WTC11 (cell line): Measurements from ENCODE around the gene SLC38A8. TPM values are rescaled to one million over a fixed set of nuclear protein-coding genes. Genes with fewer than 3 reads are reported as not detected.

Source experiments
- ATAC-seq: fragments of 200-7000 bp; cut with Tn5 transposase; 2 replicates; pipeline ENCODE4 v1.10.0; 2021; ENCODE audit warnings: mild to moderate bottlenecking, moderate library complexity
- CTCF ChIA-PET: fragments of 300-600 bp; sonication (Branson Sonifier 250); formaldehyde crosslinking; loops from one replicate; lab custom pipeline; 2021; ENCODE audit warnings: antibody characterized with exemption; lab: Charles Lee
- POLR2A ChIA-PET: fragments of 350-600 bp; sonication (Branson Sonifier 250); formaldehyde crosslinking; loops from one replicate; lab custom pipeline; 2021; ENCODE audit warnings: antibody characterized with exemption; lab: Charles Lee
- DNase-seq: peaks from one replicate; pipeline ENCODE4 v3.0.0; 2021; ENCODE audit warnings: low spot score
- H3K27ac Mint-ChIP-seq: 2 replicates; pipeline ENCODE4 v1.8.0; 2021; ENCODE audit warnings: mixed read lengths
- H3K27me3 Mint-ChIP-seq: 2 replicates; pipeline ENCODE4 v1.8.0; 2021; ENCODE audit warnings: low read depth, mild to moderate bottlenecking, moderate library complexity, mixed read lengths
- H3K36me3 Mint-ChIP-seq: 2 replicates; pipeline ENCODE4 v1.8.0; 2021; ENCODE audit warnings: mixed read lengths
- H3K4me1 Mint-ChIP-seq: 2 replicates; pipeline ENCODE4 v1.8.0; 2022; ENCODE audit warnings: mixed read lengths
- H3K4me3 Mint-ChIP-seq: 2 replicates; pipeline ENCODE4 v1.8.0; 2021; ENCODE audit warnings: mild to moderate bottlenecking, moderate library complexity, mixed read lengths
- H3K9me3 Mint-ChIP-seq: 2 replicates; pipeline ENCODE4 v1.8.0; 2021; ENCODE audit warnings: mixed read lengths
- ATF2 ChIP-seq: sonication (generic); formaldehyde crosslinking; IDR thresholded peaks from 2 replicates; pipeline ENCODE4 v1.8.1; 2022; ENCODE audit warnings: low read depth, missing genetic modification reagents, borderline replicate concordance
- EMX1 ChIP-seq: fragments of 250-450 bp; sonication (Bioruptor Pico); IDR thresholded peaks from 2 replicates; pipeline ENCODE4 v1.8.0; 2021; ENCODE audit warnings: mild to moderate bottlenecking
- FOXJ3 ChIP-seq: sonication (generic); formaldehyde crosslinking; IDR thresholded peaks from 2 replicates; pipeline ENCODE4 v1.9.0; 2021; ENCODE audit warnings: missing genetic modification reagents, mild to moderate bottlenecking, borderline replicate concordance
- FOXP4 ChIP-seq: sonication (generic); formaldehyde crosslinking; IDR thresholded peaks from 2 replicates; pipeline ENCODE4 v1.8.0; 2022; ENCODE audit warnings: mild to moderate bottlenecking, missing genetic modification reagents
- GABPB1 ChIP-seq: sonication (generic); formaldehyde crosslinking; IDR thresholded peaks from 2 replicates; pipeline ENCODE4 v1.8.1; 2023; ENCODE audit warnings: mild to moderate bottlenecking, missing genetic modification reagents
- MLX ChIP-seq: sonication (generic); formaldehyde crosslinking; IDR thresholded peaks from 2 replicates; pipeline ENCODE4 v1.8.1; 2023; ENCODE audit warnings: mild to moderate bottlenecking, missing genetic modification reagents, moderate library complexity
- MXD4 ChIP-seq: fragments of 250-450 bp; sonication (Bioruptor Pico); IDR thresholded peaks from 2 replicates; pipeline ENCODE4 v1.8.0; 2021; ENCODE audit warnings: mild to moderate bottlenecking, moderate library complexity, borderline replicate concordance
- NFE2L1 ChIP-seq: sonication (generic); formaldehyde crosslinking; IDR thresholded peaks from 2 replicates; pipeline ENCODE4 v1.8.1; 2023; ENCODE audit warnings: missing genetic modification reagents
- NR1H2 ChIP-seq: sonication (generic); formaldehyde crosslinking; IDR thresholded peaks from 2 replicates; pipeline ENCODE4 v1.9.0; 2021; ENCODE audit warnings: mild to moderate bottlenecking, moderate library complexity, missing genetic modification reagents
- OVOL2 ChIP-seq: fragments of 250-450 bp; sonication (Bioruptor Pico); IDR thresholded peaks from 2 replicates; pipeline ENCODE4 v1.9.0; 2021; ENCODE audit warnings: mild to moderate bottlenecking, borderline replicate concordance
- PRDM15 ChIP-seq: sonication (generic); formaldehyde crosslinking; IDR thresholded peaks from 2 replicates; pipeline ENCODE4 v1.8.0; 2022; ENCODE audit warnings: missing genetic modification reagents
- PREB ChIP-seq: sonication (generic); formaldehyde crosslinking; IDR thresholded peaks from 2 replicates; pipeline ENCODE4 v1.8.1; 2022; ENCODE audit warnings: mild to moderate bottlenecking, missing genetic modification reagents, moderate library complexity, borderline replicate concordance
- RORB ChIP-seq: fragments of 250-450 bp; sonication (Bioruptor Pico); IDR thresholded peaks from 2 replicates; pipeline ENCODE4 v1.9.0; 2021; ENCODE audit warnings: mild to moderate bottlenecking
- TEAD1 ChIP-seq: sonication (generic); formaldehyde crosslinking; IDR thresholded peaks from 2 replicates; pipeline ENCODE4 v1.8.0; 2022; ENCODE audit warnings: mild to moderate bottlenecking, missing genetic modification reagents
- TP53 ChIP-seq: sonication (generic); formaldehyde crosslinking; IDR thresholded peaks from 2 replicates; pipeline ENCODE4 v1.8.1; 2023; ENCODE audit warnings: mild to moderate bottlenecking, missing genetic modification reagents
- USF1 ChIP-seq: sonication (generic); formaldehyde crosslinking; IDR thresholded peaks from 2 replicates; pipeline ENCODE4 v1.8.0; 2022; ENCODE audit warnings: mild to moderate bottlenecking, missing genetic modification reagents
- ZNF121 ChIP-seq: sonication (generic); formaldehyde crosslinking; IDR thresholded peaks from 2 replicates; pipeline ENCODE4 v1.8.0; 2023; ENCODE audit warnings: missing genetic modification reagents
- ZNF138 ChIP-seq: sonication (generic); formaldehyde crosslinking; conservative IDR thresholded peaks from 2 replicates; pipeline ENCODE4 v1.8.1; 2022; ENCODE audit warnings: mild to moderate bottlenecking, moderate library complexity, missing genetic modification reagents
- ZSCAN18 ChIP-seq: fragments of 250-450 bp; sonication (Bioruptor Pico); IDR thresholded peaks from 2 replicates; pipeline ENCODE4 v2.1.2; 2022; ENCODE audit warnings: mild to moderate bottlenecking, moderate library complexity
- total RNA-seq: library from RNA; stranded (reverse); gene quantifications from 3 replicates; pipeline ENCODE4 v1.2.3, GENCODE V29; 2021

SLC38A8 gene
- total RNA-seq, 1 experiment from 2014 or later, result not detected

GRCh38 chr16:84038469-84038868 lies 4.1 kb downstream of the SLC38A8 start:
- Mint-ChIP-seq H3K36me3 (0 out of 2 replicates have a peak, but pooled peaks cover 3% of the 10 kb centered on the region), H3K27ac (no peak overlapping the region), H3K27me3 (peaks cover 4% of the 10 kb centered on the region; the same call in 1 of the 2 replicates), H3K4me1 (peaks cover 7% of the 10 kb centered on the region), H3K9me3 (peaks cover 17% of the 10 kb centered on the region), H3K4me3 (no peak overlapping the region)
- ATAC-seq (no peak), DNase-seq (no peak)
- ChIA-PET POLR2A (no interaction called here), CTCF (no interaction called here)
- TF ChIP-seq RORB (CRISPR knock-in tag) (no peak), ZSCAN18 (CRISPR knock-in tag) (no peak), MLX (CRISPR knock-in tag) (no peak), TEAD1 (CRISPR knock-in tag) (no peak), EMX1 (CRISPR knock-in tag) (no peak), MXD4 (CRISPR knock-in tag) (no peak), TP53 (CRISPR knock-in tag) (no peak), NR1H2 (CRISPR knock-in tag) (no peak), PRDM15 (CRISPR knock-in tag) (no peak), ZNF138 (CRISPR knock-in tag) (no peak), OVOL2 (CRISPR knock-in tag) (no peak), NFE2L1 (no peak), ZNF121 (CRISPR knock-in tag) (no peak), GABPB1 (CRISPR knock-in tag) (no peak), FOXJ3 (CRISPR knock-in tag) (no peak), PREB (CRISPR knock-in tag) (no peak), ATF2 (CRISPR knock-in tag) (no peak), USF1 (CRISPR knock-in tag) (no peak), FOXP4 (no peak)
